SK-N-SH (cell line): ENCODE measurements around the gene ADAMTSL1. TPM values are rescaled to one million over a fixed set of nuclear protein-coding genes. Genes with fewer than 3 reads are reported as not detected.

Experiments used
- CTCF ChIA-PET: fragments of 300-600, 350-600 bp; formaldehyde crosslinking; extraction: SDS; loops from one replicate; lab custom pipeline; 2021; lab: Yijun Ruan, JAX
- POLR2A ChIA-PET: fragments of 350-600 bp; sonication (Branson Sonifier 250); formaldehyde crosslinking; extraction: SDS; loops from one replicate; lab custom pipeline; 2020; ENCODE audit warnings: antibody characterized with exemption, inconsistent platforms; lab: Yijun Ruan, JAX
- DNase-seq: peaks from one replicate; pipeline ENCODE4 v3.0.0; 2012
- H2AFZ ChIP-seq: fragments of 200-600 bp; sonication (generic); 2 replicates; pipeline ENCODE4 v1.8.1; 2016; ENCODE audit warnings: antibody characterized with exemption, mild to moderate bottlenecking, low read depth
- H3F3A ChIP-seq: fragments of 200-600 bp; sonication (generic); replicated peaks from 2 replicates; pipeline ENCODE3; 2016; ENCODE audit warnings: antibody characterized with exemption, mild to moderate bottlenecking; ENCODE audit not compliant: insufficient read depth
- H3K27ac ChIP-seq, 2 experiments: fragments of 200-500 bp in 1 of 2; fragments of 200-600 bp in 1 of 2; sonication (Bioruptor generic) in 1 of 2; sonication (generic), shearing (Covaris generic) in 1 of 2; 2 replicates each; pipeline versions ENCODE4 v1.5.1 to v1.6.1; 2014 to 2016; ENCODE audit warnings: low read depth in 2 of 2, inconsistent platforms in 1 of 2, low read length in 1 of 2, mild to moderate bottlenecking in 1 of 2, mixed read lengths in 1 of 2
- H3K27me3 ChIP-seq: fragments of 200-600 bp; sonication (generic), shearing (Covaris generic); 2 replicates; pipeline ENCODE4 v1.6.1; 2016; ENCODE audit warnings: mixed run types; ENCODE audit not compliant: insufficient read depth
- H3K36me3 ChIP-seq, 2 experiments: fragments of 200-500 bp in 1 of 2; fragments of 200-600 bp in 1 of 2; sonication (Bioruptor generic) in 1 of 2; sonication (generic) in 1 of 2; replicated peaks in 1 of 2; 2 replicates each; pipeline versions ENCODE3 to v1.5.1; 2014 to 2016; ENCODE audit warnings: low read length in 1 of 2, mild to moderate bottlenecking in 1 of 2; ENCODE audit not compliant: insufficient read depth in 2 of 2, control insufficient read depth in 1 of 2
- H3K4me1 ChIP-seq, 2 experiments: fragments of 200-500 bp in 1 of 2; fragments of 200-600 bp in 1 of 2; sonication (Bioruptor generic) in 1 of 2; sonication (generic), shearing (Covaris generic) in 1 of 2; 2 replicates each; pipeline versions ENCODE4 v1.5.1 to v1.6.1; 2014 to 2016; ENCODE audit warnings: low read depth in 1 of 2, low read length in 1 of 2, mixed run types in 1 of 2; ENCODE audit not compliant: insufficient read depth in 2 of 2, control insufficient read depth in 1 of 2
- H3K4me2 ChIP-seq: fragments of 200-600 bp; sonication (generic), shearing (Covaris generic); 2 replicates; pipeline ENCODE4 v1.6.1; 2017; ENCODE audit warnings: mixed run types
- H3K4me3 ChIP-seq, 2 experiments: fragments of 200-500 bp in 1 of 2; fragments of 200-600 bp in 1 of 2; sonication (Bioruptor generic) in 1 of 2; sonication (generic), shearing (Covaris generic) in 1 of 2; 2 replicates each; pipeline versions ENCODE4 v1.5.1 to v1.8.1; 2014 to 2016; ENCODE audit warnings: low read depth in 2 of 2, inconsistent platforms in 1 of 2, low read length in 1 of 2, mild to moderate bottlenecking in 1 of 2, mixed read lengths in 1 of 2, moderate library complexity in 1 of 2
- H3K79me2 ChIP-seq: fragments of 200-600 bp; sonication (generic); 2 replicates; pipeline ENCODE4 v1.8.1; 2017; ENCODE audit warnings: mild to moderate bottlenecking; ENCODE audit not compliant: insufficient read depth
- H3K9ac ChIP-seq: fragments of 200-600 bp; sonication (generic); 2 replicates; pipeline ENCODE4 v1.6.1; 2017; ENCODE audit warnings: mixed run types
- H3K9me2 ChIP-seq: fragments of 200-600 bp; sonication (generic); 2 replicates; pipeline ENCODE4 v1.6.1; 2017; ENCODE audit warnings: mixed run types
- H3K9me3 ChIP-seq: fragments of 200-600 bp; sonication (generic); 2 replicates; pipeline ENCODE4 v1.6.1; 2017; ENCODE audit warnings: mixed run types, mild to moderate bottlenecking, moderate library complexity
- H4K20me1 ChIP-seq: fragments of 200-600 bp; sonication (generic); 2 replicates; pipeline ENCODE4 v1.6.1; 2017; ENCODE audit warnings: mild to moderate bottlenecking, mixed run types; ENCODE audit not compliant: insufficient read depth
- CHD2 ChIP-seq: fragments of 150-350 bp; IDR thresholded peaks from 2 replicates; pipeline ENCODE4 v1.6.1; 2018; ENCODE audit warnings: low read length; ENCODE audit not compliant: partially characterized antibody
- ELF1 ChIP-seq: IDR thresholded peaks from 2 replicates; pipeline ENCODE4 v1.4.0; 2012
- EP300 ChIP-seq, 2 experiments: IDR thresholded peaks; 2 replicates each; pipeline versions ENCODE4 v1.4.0 to v1.6.1; 2012; ENCODE audit warnings: borderline replicate concordance in 1 of 2, low read depth in 1 of 2, low read length in 1 of 2
- EZH2phosphoT487 ChIP-seq: fragments of 200-600 bp; sonication (generic); IDR thresholded peaks from 2 replicates; pipeline ENCODE4 v1.6.1; 2017; ENCODE audit warnings: low read depth, mixed run types, mild to moderate bottlenecking, antibody characterized with exemption, moderate library complexity, borderline replicate concordance
- FOSL2 ChIP-seq: IDR thresholded peaks from 2 replicates; pipeline ENCODE4 v1.4.0; 2012; ENCODE audit warnings: low read depth, mild to moderate bottlenecking, moderate library complexity, borderline replicate concordance
- GATA2 ChIP-seq: sonication (generic); formaldehyde crosslinking; IDR thresholded peaks from 2 replicates; pipeline ENCODE4 v1.5.0; 2020; ENCODE audit warnings: mild to moderate bottlenecking, missing genetic modification reagents
- MEF2A ChIP-seq: IDR thresholded peaks from 2 replicates; pipeline ENCODE4 v1.4.0; 2012; ENCODE audit warnings: low read depth, borderline replicate concordance
- MXI1 ChIP-seq: IDR thresholded peaks from 2 replicates; pipeline ENCODE4 v1.6.1; 2012; ENCODE audit warnings: mild to moderate bottlenecking, low read depth, low read length, improper control_type of control experiment
- NFIC ChIP-seq: IDR thresholded peaks from 2 replicates; pipeline ENCODE4 v1.4.0; 2012; ENCODE audit warnings: borderline replicate concordance
- NRF1 ChIP-seq: IDR thresholded peaks from 2 replicates; pipeline ENCODE4 v1.6.1; 2012; ENCODE audit warnings: low read depth, mild to moderate bottlenecking, low read length
- PBX3 ChIP-seq: IDR thresholded peaks from 2 replicates; pipeline ENCODE4; 2012
- POLR2AphosphoS5 ChIP-seq: IDR thresholded peaks from 2 replicates; pipeline ENCODE4 v1.6.1; 2012; ENCODE audit warnings: low read depth, low read length
- RAD21 ChIP-seq: IDR thresholded peaks from 2 replicates; pipeline ENCODE4 v1.6.1; 2012; ENCODE audit warnings: mild to moderate bottlenecking, low read length
- RCOR1 ChIP-seq: fragments of 150-350 bp; IDR thresholded peaks from 2 replicates; pipeline ENCODE4 v1.6.1; 2017; ENCODE audit warnings: antibody characterized with exemption, low read length
- RFX5 ChIP-seq: IDR thresholded peaks from 2 replicates; pipeline ENCODE4 v1.6.1; 2012; ENCODE audit warnings: mild to moderate bottlenecking, improper control_type of control experiment, low read length
- RXRA ChIP-seq: IDR thresholded peaks from 2 replicates; pipeline ENCODE4 v1.4.0; 2012; ENCODE audit warnings: low read depth, mild to moderate bottlenecking, borderline replicate concordance
- SMC3 ChIP-seq: IDR thresholded peaks from 2 replicates; pipeline ENCODE4 v1.6.1; 2012; ENCODE audit warnings: low read depth, low read length, improper control_type of control experiment
- TAF1 ChIP-seq: IDR thresholded peaks from 2 replicates; pipeline ENCODE4 v1.6.1; 2012; ENCODE audit warnings: low read depth, mild to moderate bottlenecking, low read length, moderate library complexity, borderline replicate concordance
- WGBS: methylation state at CpG from one replicate; pipeline ENCODE4 v1.1.6; 2017; ENCODE audit warnings: low lambda C conversion rate; 5-methylcytosine and 5-hydroxymethylcytosine counted together
- polyA plus RNA-seq, 3 experiments: library from polyadenylated mRNA; depleted of rRNA; stranded (reverse); fragments of >200 nt; gene quantifications; 2 replicates each; pipeline ENCODE4 v1.2.3, GENCODE V29; 2012
- TF ChIP-seq, protein P1 (sequence below): IDR thresholded peaks from 2 replicates; pipeline ENCODE4 v1.4.0; 2012; ENCODE audit warnings: low read depth, borderline replicate concordance
- TF ChIP-seq, protein P2 (sequence below): fragments of 150-350 bp; IDR thresholded peaks from 2 replicates; pipeline ENCODE4 v1.6.1; 2016; ENCODE audit warnings: mild to moderate bottlenecking, low read depth, low read length

ADAMTSL1 gene
- polyA plus RNA-seq, 1 of the 3 experiments (the other 2 are of a cell fraction), result 114 TPM

DNA sequence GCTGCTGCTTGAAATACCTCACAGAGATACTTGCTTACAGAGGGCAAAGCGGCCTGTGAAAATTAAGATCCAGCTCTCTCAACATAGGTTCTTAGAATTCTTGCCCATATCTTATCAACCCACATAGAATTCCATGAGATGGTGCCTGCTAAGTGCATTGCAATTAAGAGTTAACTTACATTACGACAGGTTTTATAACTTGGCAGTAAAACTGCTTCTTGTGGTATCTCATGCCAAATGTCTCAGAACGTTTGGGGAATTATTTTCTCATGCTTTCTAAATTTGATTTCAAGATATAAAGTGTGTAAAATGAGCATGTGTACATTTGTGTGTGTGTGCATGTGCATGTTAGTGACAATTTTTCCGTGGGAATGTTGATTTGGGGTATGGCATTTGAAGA, 297.8 kb downstream of the ADAMTSL1 start:
- no peak overlapping the region for H3K9ac ChIP-seq
- no peak for TF ChIP-seq TAF1
- no peak for TF ChIP-seq NFIC
- no peak for TF ChIP-seq RCOR1
- no peak for TF ChIP-seq ELF1
- TF ChIP-seq, all 33 proteins: peak for 0
- DNase-seq, result no peak
- no peak overlapping the region for H3K4me3 ChIP-seq
- POLR2A ChIA-PET, result no interaction called here
- no peaks in the 10 kb centered on the region for H3K9me3 ChIP-seq
- H3K4me1 ChIP-seq, result no peaks in the 10 kb centered on the region
- no peak overlapping the region for H3K4me2 ChIP-seq
- no peaks in the 10 kb centered on the region for H4K20me1 ChIP-seq
- WGBS, result 58% methylated on average over 4 of the region's 4 CpGs
- H3K9me2 ChIP-seq, result no peaks in the 10 kb centered on the region
- H3K27me3 ChIP-seq, result no peaks in the 10 kb centered on the region
- H3K79me2 ChIP-seq, result no peaks in the 10 kb centered on the region
- no peaks in the 10 kb centered on the region for H3F3A ChIP-seq
- H3K36me3 ChIP-seq, result peaks cover 10 to 49% of the 10 kb centered on the region in 2 experiments
- CTCF ChIA-PET, result interaction anchor here (1.0 kb wide), 1 partner anchor 24 kb away, joined by 3 read pairs; no protein-coding TSS in a partner anchor
- H2AFZ ChIP-seq, result no peak overlapping the region
- H3K27ac ChIP-seq, result no peak overlapping the region

- WGBS, result 85% methylated on average over 1 of the region's 1 CpG
- ChIA-PET POLR2A (no interaction called here), CTCF (interaction anchor here (2.2 kb wide), 1 partner anchor 333 kb away, joined by 4 read pairs; no protein-coding TSS in a partner anchor)
- Histone ChIP-seq H3F3A (peaks cover 4% of the 10 kb centered on the region), H3K9ac (no peak overlapping the region), H3K79me2 (peaks cover 4% of the 10 kb centered on the region), H4K20me1 (no peaks in the 10 kb centered on the region), H3K4me2 (no peak overlapping the region), H3K4me1 (0 out of 4 replicates have a peak, but pooled peaks cover 0 to 2% of the 10 kb centered on the region in 2 experiments), H3K4me3 (no peak overlapping the region), H3K27ac (no peak overlapping the region), H3K9me2 (no peaks in the 10 kb centered on the region), H3K27me3 (no peaks in the 10 kb centered on the region), H2AFZ (no peak overlapping the region), H3K9me3 (no peaks in the 10 kb centered on the region), H3K36me3 (peaks cover 19 to 62% of the 10 kb centered on the region in 2 experiments)
- DNase-seq, result no peak
- TF ChIP-seq RAD21 (no peak), FOSL2 (no peak), SMC3 (no peak), NFIC (no peak), MEF2A (no peak), NRF1 (no peak), MXI1 (no peak), CHD2 (no peak), PBX3 (no peak), RFX5 (no peak), POLR2AphosphoS5 (no peak), EZH2phosphoT487 (no peak), RCOR1 (no peak), RXRA (no peak), EP300 (IDR thresholded peaks at IDR 0.05; ENCODE audit: borderline replicate concordance in 1 of 2, low read depth in 1 of 2, low read length in 1 of 2) (no peak), GATA2 (CRISPR knock-in tag) (no peak)
- TF ChIP-seq, protein P1, sequence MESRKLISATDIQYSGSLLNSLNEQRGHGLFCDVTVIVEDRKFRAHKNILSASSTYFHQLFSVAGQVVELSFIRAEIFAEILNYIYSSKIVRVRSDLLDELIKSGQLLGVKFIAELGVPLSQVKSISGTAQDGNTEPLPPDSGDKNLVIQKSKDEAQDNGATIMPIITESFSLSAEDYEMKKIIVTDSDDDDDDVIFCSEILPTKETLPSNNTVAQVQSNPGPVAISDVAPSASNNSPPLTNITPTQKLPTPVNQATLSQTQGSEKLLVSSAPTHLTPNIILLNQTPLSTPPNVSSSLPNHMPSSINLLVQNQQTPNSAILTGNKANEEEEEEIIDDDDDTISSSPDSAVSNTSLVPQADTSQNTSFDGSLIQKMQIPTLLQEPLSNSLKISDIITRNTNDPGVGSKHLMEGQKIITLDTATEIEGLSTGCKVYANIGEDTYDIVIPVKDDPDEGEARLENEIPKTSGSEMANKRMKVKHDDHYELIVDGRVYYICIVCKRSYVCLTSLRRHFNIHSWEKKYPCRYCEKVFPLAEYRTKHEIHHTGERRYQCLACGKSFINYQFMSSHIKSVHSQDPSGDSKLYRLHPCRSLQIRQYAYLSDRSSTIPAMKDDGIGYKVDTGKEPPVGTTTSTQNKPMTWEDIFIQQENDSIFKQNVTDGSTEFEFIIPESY, result no peak
- TF ChIP-seq, protein P2, sequence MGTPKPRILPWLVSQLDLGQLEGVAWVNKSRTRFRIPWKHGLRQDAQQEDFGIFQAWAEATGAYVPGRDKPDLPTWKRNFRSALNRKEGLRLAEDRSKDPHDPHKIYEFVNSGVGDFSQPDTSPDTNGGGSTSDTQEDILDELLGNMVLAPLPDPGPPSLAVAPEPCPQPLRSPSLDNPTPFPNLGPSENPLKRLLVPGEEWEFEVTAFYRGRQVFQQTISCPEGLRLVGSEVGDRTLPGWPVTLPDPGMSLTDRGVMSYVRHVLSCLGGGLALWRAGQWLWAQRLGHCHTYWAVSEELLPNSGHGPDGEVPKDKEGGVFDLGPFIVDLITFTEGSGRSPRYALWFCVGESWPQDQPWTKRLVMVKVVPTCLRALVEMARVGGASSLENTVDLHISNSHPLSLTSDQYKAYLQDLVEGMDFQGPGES, result no peak
Measured at GRCh38 chr9:18775241-18775640, 301.3 kb downstream of the ADAMTSL1 start.
